ENCODE data around the gene CLHC1. TPM values are rescaled to one million over a fixed set of nuclear protein-coding genes. Genes with fewer than 3 reads are reported as not detected.

The CLHC1 gene
- total RNA-seq (2022; extraction: Qiagen RNA extraction), result 1.0 to 2.4 TPM (median 2.2 TPM) in 5 replicates

GRCh38 chr2:55232084-55232862 lies at the start of gene CLHC1, which contains the start of gene RPS27A:
CLHC1 (minus strand) TSS chr2:55232293; CDS start chr2:55222411, 9,882 bp downstream.
RPS27A (plus strand) TSS chr2:55232688; CDS start chr2:55232825, 137 bp downstream.

DNA sequence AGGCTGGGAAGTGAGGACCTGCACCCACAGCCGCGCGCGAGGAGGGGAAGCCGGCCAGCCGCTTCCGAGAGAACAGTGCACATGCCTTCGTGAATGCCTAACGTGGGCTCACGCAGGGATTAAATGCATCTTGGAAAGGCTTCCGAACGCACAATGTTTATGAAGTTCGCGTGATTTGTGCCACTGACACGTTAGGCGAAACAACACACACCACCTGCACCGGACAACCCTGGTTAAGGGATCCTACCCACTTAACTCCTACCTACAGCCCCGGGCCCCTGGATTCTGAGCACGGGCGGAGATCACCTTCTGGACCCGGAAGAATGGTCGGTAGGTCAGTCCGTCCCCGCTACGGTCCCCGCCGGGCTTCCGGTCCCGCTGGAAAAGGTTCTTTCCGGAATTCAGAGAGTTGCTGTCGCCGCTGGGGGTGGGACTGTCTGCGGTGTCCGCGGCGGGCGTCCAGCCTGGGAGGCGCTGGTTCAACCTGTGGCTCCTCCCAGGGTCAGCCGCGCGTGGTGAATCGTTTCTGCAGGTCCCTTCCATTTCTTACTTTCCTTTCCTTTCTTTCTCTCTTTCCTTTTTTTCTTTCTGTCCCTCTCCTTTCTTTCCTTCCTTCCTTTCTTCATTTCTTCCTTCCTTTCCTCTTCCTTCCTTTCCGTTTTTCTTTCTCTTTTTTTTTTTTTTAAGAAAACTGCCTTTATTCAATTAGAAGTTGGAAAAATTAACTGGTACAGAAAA lies 37.0 kb upstream of the CLHC1 start, which contains the start of gene MTIF2:
Gene MTIF2, minus strand, starts transcription at position 325 of the 738 bp plus-strand sequence. CDS start 5,373 bp downstream, outside the sequence.

Other genes with a start within 250 kb of the CLHC1 start
- 391 to 487 TPM (median 457 TPM) in 5 replicates for gene RTN4, start 181.8 kb downstream of the CLHC1 start, total RNA-seq (2022; extraction: Qiagen RNA extraction)
- 2,153 to 3,524 TPM (median 2,228 TPM) in 5 replicates for gene RPS27A, start 395 bp upstream of the CLHC1 start, total RNA-seq (2022; extraction: Qiagen RNA extraction)
- 43.3 to 47.7 TPM (median 45.1 TPM) in 5 replicates for gene MTIF2, start 36.9 kb upstream of the CLHC1 start, total RNA-seq (2022; extraction: Qiagen RNA extraction)
- gene CCDC88A, start 187.6 kb upstream of the CLHC1 start, total RNA-seq (2022; extraction: Qiagen RNA extraction), result 18.4 to 28.2 TPM (median 23.7 TPM) in 5 replicates